Measurements from ENCODE around the gene LNX1. TPM values are rescaled to one million over a fixed set of nuclear protein-coding genes. Genes with fewer than 3 reads are reported as not detected.

Gene LNX1
- total RNA-seq, 1 donor from 2014 or later = 0.34 TPM

GRCh38 chr4:53626491-53626890, 35.2 kb upstream of the LNX1 start:
- no peaks in the 10 kb centered on the region for H3K27me3 ChIP-seq
- no peaks in the 10 kb centered on the region for H3K9me3 ChIP-seq (ENCODE audit: low read depth)
- no peaks in the 10 kb centered on the region for H3K4me1 ChIP-seq
- Mint-ChIP-seq H3K36me3 (no peaks in the 10 kb centered on the region), H3K27me3 (ENCODE audit: insufficient read depth, low read depth) (no peaks in the 10 kb centered on the region), H3K27ac (no peak overlapping the region), H3K4me1 (no peaks in the 10 kb centered on the region), H3K4me3 (no peak overlapping the region), H3K9me3 (no peaks in the 10 kb centered on the region)
- H3F3A ChIP-seq (ENCODE audit: low read depth) = no peaks in the 10 kb centered on the region
- no peaks in the 10 kb centered on the region for H3K79me2 ChIP-seq (ENCODE audit: low read depth)
- no peak for DNase-seq (ENCODE audit: low spot score)
- no peak overlapping the region for H3K27ac ChIP-seq
- H3K4me3 ChIP-seq = no peak overlapping the region
- H3K36me3 ChIP-seq = no peaks in the 10 kb centered on the region
- H4K20me1 ChIP-seq (ENCODE audit: low read depth) = no peaks in the 10 kb centered on the region
- TF ChIP-seq EZH2 (IDR thresholded peaks at IDR 0.05) (no peak), CTCF (IDR thresholded peaks at IDR 0.05) (no peak), EZH2phosphoT487 (IDR thresholded peaks at IDR 0.05) (no peak)
- H3K9ac ChIP-seq = no peak overlapping the region
- H3K4me2 ChIP-seq = no peak overlapping the region
- no peak overlapping the region for H2AFZ ChIP-seq (replicated peaks)

GRCh38 chr4:53625888-53626287, 34.6 kb upstream of the LNX1 start:
- no peaks in the 10 kb centered on the region for H3K9me3 ChIP-seq (ENCODE audit: low read depth)
- H3K4me1 Mint-ChIP-seq = no peaks in the 10 kb centered on the region
- H3K36me3 Mint-ChIP-seq = no peaks in the 10 kb centered on the region
- no peaks in the 10 kb centered on the region for H4K20me1 ChIP-seq (ENCODE audit: low read depth)
- no peak overlapping the region for H3K9ac ChIP-seq
- H3F3A ChIP-seq (ENCODE audit: low read depth) = no peaks in the 10 kb centered on the region
- no peak overlapping the region for H3K27ac ChIP-seq
- TF ChIP-seq EZH2 (IDR thresholded peaks at IDR 0.05) (no peak), CTCF (IDR thresholded peaks at IDR 0.05) (no peak), EZH2phosphoT487 (IDR thresholded peaks at IDR 0.05) (no peak)
- H3K4me2 ChIP-seq = no peak overlapping the region
- H2AFZ ChIP-seq (replicated peaks) = no peak overlapping the region
- H3K9me3 Mint-ChIP-seq = no peaks in the 10 kb centered on the region
- DNase-seq (ENCODE audit: low spot score) = no peak
- H3K27ac Mint-ChIP-seq = no peak overlapping the region
- H3K36me3 ChIP-seq = no peaks in the 10 kb centered on the region
- H3K4me3 ChIP-seq = no peak overlapping the region
- H3K27me3 Mint-ChIP-seq (ENCODE audit: insufficient read depth, low read depth) = no peaks in the 10 kb centered on the region
- H3K4me1 ChIP-seq = no peaks in the 10 kb centered on the region
- H3K27me3 ChIP-seq = no peaks in the 10 kb centered on the region
- H3K79me2 ChIP-seq (ENCODE audit: low read depth) = no peaks in the 10 kb centered on the region
- no peak overlapping the region for H3K4me3 Mint-ChIP-seq

GRCh38 chr4:53622739-53623151, 31.5 kb upstream of the LNX1 start:
- no peak overlapping the region for H3K9ac ChIP-seq
- H3K9me3 ChIP-seq (ENCODE audit: low read depth) = no peaks in the 10 kb centered on the region
- no peaks in the 10 kb centered on the region for H4K20me1 ChIP-seq (ENCODE audit: low read depth)
- no peaks in the 10 kb centered on the region for H3K36me3 ChIP-seq
- no peak overlapping the region for H3K4me3 Mint-ChIP-seq
- no peaks in the 10 kb centered on the region for H3K79me2 ChIP-seq (ENCODE audit: low read depth)
- no peaks in the 10 kb centered on the region for H3K4me1 ChIP-seq
- no peak for DNase-seq (ENCODE audit: low spot score)
- H3K27me3 Mint-ChIP-seq (ENCODE audit: insufficient read depth, low read depth) = no peaks in the 10 kb centered on the region
- no peak overlapping the region for H2AFZ ChIP-seq (replicated peaks)
- H3K4me3 ChIP-seq = no peak overlapping the region
- no peaks in the 10 kb centered on the region for H3K27me3 ChIP-seq
- H3K9me3 Mint-ChIP-seq = no peaks in the 10 kb centered on the region
- TF ChIP-seq EZH2phosphoT487 (IDR thresholded peaks at IDR 0.05) (no peak), EZH2 (IDR thresholded peaks at IDR 0.05) (no peak), CTCF (IDR thresholded peaks at IDR 0.05) (no peak)
- H3K36me3 Mint-ChIP-seq = no peaks in the 10 kb centered on the region
- H3K4me1 Mint-ChIP-seq = no peaks in the 10 kb centered on the region
- no peaks in the 10 kb centered on the region for H3F3A ChIP-seq (ENCODE audit: low read depth)
- H3K27ac ChIP-seq = no peak overlapping the region
- no peak overlapping the region for H3K4me2 ChIP-seq
- H3K27ac Mint-ChIP-seq = no peak overlapping the region

All from neural progenitor cell (in vitro differentiated cells).